ENCODE measurements around the gene AGAP1.

AGAP1 gene

DNA sequence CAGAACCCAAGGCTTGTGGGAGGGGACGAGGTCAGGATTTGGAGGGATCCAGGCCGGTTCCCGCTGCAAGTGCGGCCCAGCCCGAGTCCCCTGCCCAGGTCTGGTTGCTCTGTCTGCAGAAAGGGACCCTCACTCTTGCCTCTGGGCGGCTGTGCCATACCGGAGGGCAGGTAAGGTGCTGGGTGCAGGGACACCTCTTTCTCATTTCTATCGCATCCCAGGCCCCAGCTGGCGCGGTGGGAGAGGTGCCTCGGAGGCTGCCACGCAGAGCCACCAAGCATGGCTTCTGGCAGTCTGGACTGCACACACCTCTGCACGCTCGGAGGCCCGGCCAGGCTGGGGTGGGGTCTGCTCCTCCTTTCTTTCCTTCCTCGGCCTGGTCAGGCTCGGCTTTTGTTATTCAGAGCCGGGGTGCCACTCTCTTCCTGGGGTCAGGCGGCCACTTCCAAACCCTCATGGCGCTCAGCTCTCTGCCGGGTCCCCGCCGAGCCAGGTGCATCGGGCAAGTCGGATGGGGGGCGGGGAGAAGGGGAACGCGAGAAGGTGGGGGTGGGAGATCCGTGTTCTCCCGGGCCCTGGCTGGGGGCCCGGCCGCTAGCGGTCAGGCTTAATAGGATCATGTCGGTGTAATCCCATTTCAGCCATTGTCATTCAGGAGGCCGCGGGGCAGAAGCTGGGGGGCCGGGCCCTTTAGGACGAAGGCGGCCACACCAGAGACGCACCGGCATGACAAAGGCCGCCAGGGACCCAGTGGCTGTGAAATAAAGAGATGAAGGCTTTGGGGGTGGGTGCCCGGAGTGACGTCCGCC is 665.3 kb downstream of the AGAP1 start:
- peak; percentile 40 for DNase-seq

GRCh38 chr2:236159778-236160170 is 665.9 kb downstream of the AGAP1 start:
- peak; percentile 43 for DNase-seq

DNA sequence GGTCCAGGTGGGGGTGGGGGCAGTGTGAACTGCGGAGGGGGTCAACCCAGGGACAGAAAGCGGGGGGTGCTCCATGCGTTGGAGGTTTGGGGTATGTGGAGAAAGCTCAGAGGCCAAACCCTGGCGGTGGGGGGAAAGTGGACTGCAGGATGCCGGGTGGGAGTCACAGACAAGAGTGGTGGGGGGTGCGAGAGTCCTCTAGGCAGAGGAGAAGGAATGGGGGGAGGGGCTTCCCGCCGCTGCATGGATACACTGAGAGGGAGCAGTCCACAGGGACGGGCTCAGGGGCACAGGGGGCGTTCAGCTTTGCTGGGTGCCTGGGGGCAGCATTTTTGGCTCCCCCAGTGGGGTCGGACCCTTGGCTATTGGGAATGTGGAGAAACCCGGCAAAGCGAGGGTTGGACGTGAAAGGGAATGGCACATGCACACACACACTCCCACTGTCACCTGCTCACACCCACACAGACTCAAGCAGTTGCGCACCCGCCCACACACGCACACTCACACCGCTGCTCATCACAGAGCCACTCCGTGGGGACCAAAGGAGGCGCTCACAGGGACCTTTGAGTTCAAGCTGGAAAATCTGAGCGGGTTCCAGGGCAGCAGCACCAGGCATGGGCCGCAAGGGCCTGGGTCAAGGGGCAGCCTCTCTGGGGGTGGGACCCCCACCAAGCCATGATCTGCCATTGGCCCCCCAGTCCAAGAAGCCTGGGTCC is 666.7 kb downstream of the AGAP1 start:
- DNase-seq: peak; percentile 26

- peak; percentile 36 for DNase-seq
These were observed 667.2 kb downstream of the AGAP1 start for GRCh38 chr2:236161082-236161462.

DNA sequence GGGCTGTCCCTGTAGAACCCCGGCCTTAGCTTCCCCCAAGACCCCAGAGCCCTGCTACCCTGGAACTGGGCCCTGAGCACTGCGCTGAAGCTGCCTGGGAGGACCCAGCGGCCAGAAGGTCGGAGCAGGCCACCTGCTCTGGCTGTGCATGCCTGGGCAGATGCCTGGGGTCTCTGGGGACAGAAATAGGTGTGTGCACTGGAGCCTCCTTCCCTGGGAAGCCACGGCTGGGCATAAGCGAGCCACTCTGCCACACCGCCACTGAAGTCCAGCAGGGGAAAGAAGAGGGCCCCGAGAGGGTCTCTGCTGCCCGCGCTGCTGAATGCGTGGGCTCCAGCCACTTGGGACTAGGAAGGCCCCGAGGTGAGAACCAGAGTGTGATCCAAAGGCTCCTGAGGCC is 667.7 kb downstream of the AGAP1 start:
- peak; percentile 23 for DNase-seq

GRCh38 chr2:236162031-236162845 is 668.4 kb downstream of the AGAP1 start:
- DNase-seq: peak; percentile 50

DNA sequence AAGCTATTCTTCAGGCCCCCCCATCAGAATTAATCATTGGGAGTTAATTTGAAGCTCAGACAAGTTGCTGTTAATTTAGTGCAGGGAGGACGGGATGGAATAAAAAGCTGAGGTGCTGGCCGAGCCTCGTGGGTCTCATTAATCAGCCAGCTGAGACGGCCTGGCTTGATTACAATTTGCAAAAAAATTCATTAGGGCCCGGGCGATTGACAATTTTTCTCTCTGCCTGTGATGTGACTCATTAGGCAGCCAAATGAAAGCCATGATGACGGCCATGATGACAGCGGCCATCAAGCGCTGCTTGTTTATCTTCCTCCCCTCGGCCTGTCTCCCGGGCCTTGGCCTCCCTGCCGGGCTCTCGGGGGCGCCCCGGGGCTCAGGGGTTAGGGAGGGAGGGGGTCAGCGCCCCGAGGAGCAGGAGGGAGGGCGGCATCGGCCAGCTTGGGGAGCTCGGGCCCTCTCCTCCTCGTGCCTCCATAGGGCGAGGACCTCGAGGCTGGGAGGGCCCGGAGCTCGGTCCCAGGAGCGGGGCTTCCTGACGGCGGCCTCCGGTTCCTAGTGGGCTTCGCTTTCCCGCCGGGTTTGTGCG is 669.1 kb downstream of the AGAP1 start:
- DNase-seq: peak; percentile 59

DNA sequence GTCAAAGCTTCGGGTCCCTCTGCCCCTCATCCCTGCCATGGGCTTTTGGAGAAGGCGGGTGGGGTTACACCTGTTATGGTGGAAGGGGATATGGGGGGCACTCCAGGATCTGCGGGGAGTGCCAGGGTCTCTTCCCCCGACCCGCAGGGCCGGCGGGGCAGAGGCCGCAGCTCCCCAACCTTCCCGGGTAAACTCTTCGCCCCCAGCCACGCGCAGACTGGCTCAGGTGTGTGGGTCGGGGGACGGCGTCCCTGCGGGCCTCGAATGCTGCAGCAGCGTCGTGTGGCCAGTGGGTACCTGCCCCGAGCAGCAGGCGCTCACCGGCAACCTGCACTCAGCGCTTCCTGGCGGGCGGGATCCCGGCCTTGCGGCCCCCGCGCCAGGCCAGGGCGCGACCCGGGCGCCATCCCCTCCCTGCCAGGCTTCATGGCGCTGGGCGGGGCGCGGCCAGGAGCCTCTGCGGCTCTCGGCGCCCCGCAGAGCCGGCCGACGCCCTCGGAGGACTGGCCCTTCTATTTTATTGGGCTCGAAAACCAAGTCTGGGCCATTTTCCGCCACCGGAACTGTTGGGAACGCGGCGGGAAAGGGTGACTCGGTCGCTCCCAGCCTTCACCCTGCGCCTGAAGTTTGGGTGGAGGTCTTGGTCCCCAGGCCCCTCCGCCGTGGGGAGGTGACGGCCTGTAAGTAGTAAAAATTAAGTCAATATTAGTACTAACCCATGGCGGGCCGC is 669.8 kb downstream of the AGAP1 start:
- no peak for DNase-seq

DNA sequence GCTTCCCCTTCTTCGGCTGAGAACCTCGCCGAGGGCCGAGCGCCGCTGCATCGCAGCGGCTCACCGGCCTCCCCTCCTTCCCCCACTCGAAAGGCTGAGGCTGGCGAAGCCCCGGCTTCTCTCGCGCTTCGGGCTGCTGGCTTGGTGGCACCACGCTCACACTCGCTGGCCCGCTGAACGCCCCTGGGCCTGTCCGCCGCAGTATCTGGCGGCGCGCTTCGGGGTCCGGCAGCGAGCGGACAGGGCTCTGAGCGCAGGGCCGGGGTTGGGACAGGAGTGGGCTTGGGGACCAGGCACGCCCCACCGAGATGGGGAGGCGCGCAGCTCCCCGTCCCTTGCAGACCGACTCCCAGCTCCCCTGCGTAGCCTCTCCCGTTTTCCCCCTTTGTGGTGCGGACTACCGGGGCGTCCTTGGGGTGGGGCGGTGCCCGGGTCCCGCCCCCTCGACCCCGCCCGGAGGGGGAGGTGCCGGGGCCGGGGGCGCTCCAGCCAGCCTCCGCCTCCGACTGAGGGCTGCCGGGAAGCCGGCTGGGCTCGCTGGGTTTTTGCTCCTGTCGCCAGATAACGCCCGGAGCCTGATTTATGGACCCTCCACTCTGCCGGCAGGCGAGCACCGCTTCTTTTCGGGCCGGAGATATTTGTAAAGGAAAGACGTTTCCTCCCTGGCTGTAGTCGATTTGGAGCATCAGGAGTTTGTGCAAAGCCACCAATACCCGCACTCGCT is 670.5 kb downstream of the AGAP1 start:
- peak; percentile 84 for DNase-seq

- DNase-seq: peak; percentile 44
These were observed 671.3 kb downstream of the AGAP1 start for GRCh38 chr2:236164925-236165841.

- DNase-seq: peak; percentile 79
These were observed 672.3 kb downstream of the AGAP1 start for GRCh38 chr2:236165842-236166795.

GRCh38 chr2:236166796-236167296 is 673.0 kb downstream of the AGAP1 start:
- DNase-seq: peak; percentile 62

DNA sequence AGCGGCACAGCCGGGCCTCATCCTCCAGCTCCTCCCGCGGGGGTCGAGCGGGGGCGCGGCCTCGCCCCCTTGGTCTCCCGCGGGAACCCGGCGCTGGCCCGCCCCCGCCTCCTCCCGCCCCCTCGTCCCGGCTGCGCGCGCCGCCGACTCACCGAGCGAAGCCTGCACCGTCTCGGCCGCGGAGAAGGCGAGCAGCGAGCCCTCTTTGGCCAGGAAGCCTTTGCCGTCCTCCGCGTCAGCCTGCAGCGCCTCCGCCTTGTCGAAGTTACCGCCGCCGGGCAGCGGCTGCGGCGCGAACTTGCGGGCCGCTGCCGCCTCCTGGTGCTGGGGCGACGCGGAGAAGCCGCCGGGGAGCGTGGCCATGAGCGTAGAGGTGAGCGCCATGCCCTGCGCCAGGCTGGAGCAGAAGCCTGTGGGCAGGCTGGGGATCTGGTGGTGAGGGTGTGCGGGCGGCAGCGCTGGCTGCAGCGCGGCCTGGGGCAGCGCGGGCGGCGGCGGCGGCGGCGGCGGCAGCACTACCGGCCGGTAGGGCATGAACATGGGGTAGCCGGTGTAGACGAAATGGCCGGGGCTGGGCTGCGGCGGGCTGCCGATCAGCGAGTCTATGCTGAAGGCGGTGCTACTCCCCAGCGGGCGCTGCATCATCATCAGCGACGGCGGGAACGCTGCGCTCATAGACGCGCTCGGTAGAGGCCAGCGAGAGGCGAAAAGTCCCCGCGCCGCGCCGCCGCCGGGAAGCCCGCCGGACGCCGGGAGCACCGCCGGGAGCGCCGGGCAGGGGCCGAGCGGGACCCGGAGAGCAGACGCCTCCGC is 673.7 kb downstream of the AGAP1 start:
- DNase-seq: peak; percentile 68

DNA sequence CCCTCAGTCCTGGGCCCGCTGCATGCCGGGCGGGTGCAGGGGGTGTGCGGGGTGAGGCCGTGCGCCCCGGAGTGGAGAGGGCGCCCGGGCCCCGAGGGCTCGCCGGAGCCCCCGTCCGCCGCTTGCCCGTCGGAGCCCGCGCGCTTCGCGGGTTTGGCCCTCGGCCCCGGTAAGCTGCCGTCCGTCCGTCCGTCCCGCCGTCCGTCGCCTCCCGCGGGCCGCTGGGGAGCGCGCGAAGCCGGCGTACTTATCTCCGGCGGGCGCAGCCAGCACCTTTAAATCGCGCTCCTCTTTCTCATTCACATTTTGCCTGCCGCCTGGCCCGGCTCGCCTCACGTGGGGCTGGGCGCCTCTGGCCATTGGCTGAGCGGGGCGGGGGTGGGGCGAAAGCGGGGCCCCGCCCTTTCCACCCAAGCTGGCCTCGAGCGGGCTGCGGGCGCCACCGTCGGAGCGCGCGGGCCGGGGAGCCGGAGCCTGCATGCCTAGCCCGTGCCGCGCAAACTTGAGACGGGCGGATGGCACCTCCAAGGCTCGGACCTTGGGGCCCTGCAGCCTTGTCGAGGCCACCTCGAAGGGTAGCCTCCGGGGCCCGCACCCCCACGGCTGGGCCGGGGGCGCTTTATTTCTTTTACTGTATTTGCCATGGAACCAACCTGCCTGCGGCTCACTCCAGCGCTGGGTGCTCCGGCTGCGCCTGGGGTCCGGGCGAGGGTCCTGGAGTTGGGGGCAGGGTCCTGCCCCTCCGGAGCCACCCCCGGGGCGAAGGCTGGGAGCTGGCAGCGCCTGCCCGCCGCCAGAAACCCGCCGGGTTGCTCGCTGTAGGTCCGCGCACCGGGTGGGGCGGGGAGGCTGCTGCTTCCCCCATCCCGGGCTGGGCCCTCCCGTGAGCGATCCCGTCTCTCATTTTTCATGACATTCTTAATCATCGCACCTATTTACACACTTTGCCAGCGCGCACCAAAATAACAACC is 674.6 kb downstream of the AGAP1 start, which contains the start of gene GBX2:
TSS of gene GBX2 (minus strand) at position 277 of the 971 bp plus-strand sequence. CDS start 415 bp downstream, outside the sequence.
- DNase-seq: peak; percentile 79

GRCh38 chr2:236169151-236169721 is 675.4 kb downstream of the AGAP1 start:
- no peak for DNase-seq

All from retina (tissue), 1 donor.